PC-3 (cell line): ENCODE results near the gene KCNQ1.

Source experiments
- EZH2 ChIP-seq: fragments of 300-600 bp; sonication (generic); IDR thresholded peaks from one replicate; pipeline ENCODE4 v1.6.1; 2017; ENCODE audit warnings: antibody characterized with exemption, mild to moderate bottlenecking, low read length; ENCODE audit not compliant: unreplicated experiment
- EZH2phosphoT487 ChIP-seq: fragments of 300-600 bp; sonication (generic); IDR thresholded peaks from 2 replicates; pipeline ENCODE4 v1.6.1; 2018; ENCODE audit warnings: mild to moderate bottlenecking, antibody characterized with exemption, low read length, borderline replicate concordance
- TF ChIP-seq, protein P1 (sequence below): fragments of 300-600 bp; sonication (generic); conservative IDR thresholded peaks from 2 replicates; pipeline ENCODE4 v1.5.1; 2017; ENCODE audit warnings: antibody characterized with exemption, low read depth, mild to moderate bottlenecking, low read length

DNA sequence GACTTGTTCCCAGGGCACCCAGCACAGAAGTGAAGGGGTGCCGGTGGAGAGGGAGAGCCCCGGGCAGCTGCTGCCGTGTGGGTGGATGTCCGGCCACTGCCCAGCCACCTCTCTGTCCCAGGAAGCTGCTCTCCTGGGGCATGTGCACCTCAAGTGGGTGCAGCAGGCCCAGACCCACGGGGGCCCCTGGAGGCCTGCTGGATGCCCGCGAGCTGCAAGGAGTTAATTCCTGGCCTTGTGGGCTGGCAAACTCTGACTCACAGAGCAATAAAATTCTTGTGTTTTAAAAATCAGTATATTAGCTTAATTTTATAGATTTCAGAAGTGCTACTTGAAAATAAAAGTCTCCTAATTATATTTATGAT lies 292.4 kb downstream of the KCNQ1 start:
- TF ChIP-seq, protein P1, sequence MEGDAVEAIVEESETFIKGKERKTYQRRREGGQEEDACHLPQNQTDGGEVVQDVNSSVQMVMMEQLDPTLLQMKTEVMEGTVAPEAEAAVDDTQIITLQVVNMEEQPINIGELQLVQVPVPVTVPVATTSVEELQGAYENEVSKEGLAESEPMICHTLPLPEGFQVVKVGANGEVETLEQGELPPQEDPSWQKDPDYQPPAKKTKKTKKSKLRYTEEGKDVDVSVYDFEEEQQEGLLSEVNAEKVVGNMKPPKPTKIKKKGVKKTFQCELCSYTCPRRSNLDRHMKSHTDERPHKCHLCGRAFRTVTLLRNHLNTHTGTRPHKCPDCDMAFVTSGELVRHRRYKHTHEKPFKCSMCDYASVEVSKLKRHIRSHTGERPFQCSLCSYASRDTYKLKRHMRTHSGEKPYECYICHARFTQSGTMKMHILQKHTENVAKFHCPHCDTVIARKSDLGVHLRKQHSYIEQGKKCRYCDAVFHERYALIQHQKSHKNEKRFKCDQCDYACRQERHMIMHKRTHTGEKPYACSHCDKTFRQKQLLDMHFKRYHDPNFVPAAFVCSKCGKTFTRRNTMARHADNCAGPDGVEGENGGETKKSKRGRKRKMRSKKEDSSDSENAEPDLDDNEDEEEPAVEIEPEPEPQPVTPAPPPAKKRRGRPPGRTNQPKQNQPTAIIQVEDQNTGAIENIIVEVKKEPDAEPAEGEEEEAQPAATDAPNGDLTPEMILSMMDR = no peak
- TF ChIP-seq EZH2 (no peak), EZH2phosphoT487 (no peak)
